ENCODE measurements around the gene CPB2. TPM values are rescaled to one million over a fixed set of nuclear protein-coding genes. Genes with fewer than 3 reads are reported as not detected.

Gene CPB2
- total RNA-seq, 4 donors from 2014 or later, result 0.25 to 0.42 (median 0.29) TPM; not detected in 1

DNA sequence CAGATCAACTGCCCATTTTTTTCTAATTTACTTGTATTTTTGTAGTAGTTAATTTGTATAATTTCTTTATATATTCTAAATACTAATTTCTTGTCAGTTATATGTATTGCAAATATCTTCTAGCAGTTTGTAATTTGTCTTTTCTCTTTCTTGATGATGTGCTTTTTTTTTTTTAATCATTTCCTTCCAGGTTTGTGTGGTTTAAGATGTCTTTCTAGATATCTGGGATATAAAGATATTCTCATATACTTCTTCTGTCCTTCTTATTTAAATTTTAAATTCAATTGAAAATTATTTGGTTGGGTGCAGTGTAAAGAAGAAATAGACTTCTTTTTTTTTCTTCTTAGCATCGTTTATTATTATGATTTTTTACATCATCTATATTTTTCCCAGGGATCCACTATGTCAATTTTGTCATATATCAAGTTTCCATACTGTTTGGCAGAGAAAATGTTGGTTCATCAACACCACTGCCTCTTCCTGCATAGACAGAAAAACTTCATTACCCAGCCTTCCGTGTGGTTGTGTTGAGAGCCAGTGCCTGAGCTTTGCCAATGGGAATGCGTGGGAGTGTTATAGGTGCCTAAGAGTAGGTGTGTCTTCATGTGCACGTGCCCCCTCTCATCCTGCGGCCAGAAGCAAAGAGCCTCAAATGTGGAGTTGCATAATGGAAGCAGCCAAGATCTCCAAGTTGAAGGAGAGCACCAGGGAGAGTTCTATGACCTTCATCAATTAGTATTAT, 15.8 kb downstream of the CPB2 start:
- H3K4me3 ChIP-seq (ENCODE audit: low read depth, poor library complexity, severe bottlenecking), result no peak overlapping the region
- intact Hi-C loops (cut with DNase I; ENCODE audit: low total_unique reads), result no loop called here
- TF ChIP-seq POLR2A (IDR thresholded peaks at IDR 0.05), result no peak
- TF ChIP-seq CTCF (IDR thresholded peaks at IDR 0.05), result no peak
- no peak for DNase-seq (ENCODE audit: low spot score in 2 of 2)
- 77 to 85% methylated on average over 5 of the region's 5 CpGs for WGBS, 2 donors

GRCh38 chr13:46087481-46087880, 17.4 kb downstream of the CPB2 start:
- DNase-seq (ENCODE audit: low spot score in 2 of 2), result no peak
- intact Hi-C loops (cut with DNase I; ENCODE audit: low total_unique reads), result no loop called here
- no peak overlapping the region for H3K4me3 ChIP-seq (ENCODE audit: low read depth, poor library complexity, severe bottlenecking)
- TF ChIP-seq CTCF (IDR thresholded peaks at IDR 0.05) (no peak), POLR2A (IDR thresholded peaks at IDR 0.05) (no peak)

GRCh38 chr13:46086985-46087384, 17.8 kb downstream of the CPB2 start:
- 93 to 94% methylated on average over 9 to 10 of the region's 12 CpGs for WGBS, 2 donors
- TF ChIP-seq CTCF (IDR thresholded peaks at IDR 0.05) (no peak), POLR2A (IDR thresholded peaks at IDR 0.05) (no peak)
- no peak for DNase-seq (ENCODE audit: low spot score in 2 of 2)
- no peak overlapping the region for H3K4me3 ChIP-seq (ENCODE audit: low read depth, poor library complexity, severe bottlenecking)
- intact Hi-C loops (cut with DNase I; ENCODE audit: low total_unique reads), result no loop called here

DNA sequence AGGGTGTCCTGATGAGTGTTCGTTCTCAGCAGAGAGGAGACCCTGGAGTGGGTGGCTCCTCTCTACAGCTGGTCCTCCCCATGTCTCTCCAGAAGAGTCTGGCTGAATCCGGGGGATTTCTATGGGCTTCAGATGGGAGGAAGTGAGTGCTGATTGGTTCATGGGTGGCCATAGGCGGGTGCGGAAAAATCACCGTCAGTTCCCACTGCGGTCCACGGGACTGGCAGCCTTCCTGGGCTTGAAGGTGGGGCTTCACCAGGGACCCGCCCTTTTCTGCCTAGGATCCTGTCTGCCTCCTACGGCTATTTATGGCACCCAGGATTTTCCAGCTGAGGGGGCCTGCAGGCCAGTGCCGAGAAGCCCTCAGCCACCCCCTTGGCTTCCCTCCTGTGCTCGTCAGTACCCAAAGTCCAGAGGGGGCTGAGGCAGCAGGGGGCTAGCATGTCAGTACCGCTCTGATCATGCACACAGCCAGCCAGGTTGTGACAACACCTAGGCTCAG, 18.4 kb downstream of the CPB2 start:
- DNase-seq (ENCODE audit: low spot score in 2 of 2), result no peak
- TF ChIP-seq CTCF (IDR thresholded peaks at IDR 0.05) (no peak), POLR2A (IDR thresholded peaks at IDR 0.05) (no peak)
- 80 to 89% methylated on average over 10 to 12 of the region's 12 CpGs for WGBS, 2 donors
- no peak overlapping the region for H3K4me3 ChIP-seq (ENCODE audit: low read depth, poor library complexity, severe bottlenecking)
- intact Hi-C loops (cut with DNase I; ENCODE audit: low total_unique reads), result no loop called here

DNA sequence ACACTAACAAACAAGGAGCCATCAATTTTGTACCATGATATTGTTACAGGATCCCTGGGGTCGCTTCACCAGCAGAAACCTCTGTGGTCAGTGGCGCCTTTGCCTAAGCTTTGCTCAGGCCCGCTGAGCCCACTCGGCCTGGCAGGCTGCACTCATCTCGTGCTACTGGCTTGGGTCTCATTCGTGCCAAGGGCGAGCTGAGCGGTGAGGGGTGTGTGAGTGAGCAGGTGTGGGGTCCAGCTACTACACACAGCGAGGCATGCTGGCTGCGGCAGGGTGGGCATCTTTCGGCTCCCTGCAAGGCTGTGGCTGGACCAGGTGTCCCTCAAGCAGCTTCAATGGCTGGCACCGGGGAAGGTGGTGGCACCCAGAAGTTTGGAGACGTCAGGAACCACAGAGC, 19.1 kb downstream of the CPB2 start:
- H3K4me3 ChIP-seq (ENCODE audit: low read depth, poor library complexity, severe bottlenecking), result no peak overlapping the region
- no peak for DNase-seq (ENCODE audit: low spot score in 2 of 2)
- no peak for TF ChIP-seq CTCF (IDR thresholded peaks at IDR 0.05)
- 93% methylated on average over 11 to 13 of the region's 13 CpGs for WGBS, 2 donors
- intact Hi-C loops (cut with DNase I; ENCODE audit: low total_unique reads), result no loop called here

DNA sequence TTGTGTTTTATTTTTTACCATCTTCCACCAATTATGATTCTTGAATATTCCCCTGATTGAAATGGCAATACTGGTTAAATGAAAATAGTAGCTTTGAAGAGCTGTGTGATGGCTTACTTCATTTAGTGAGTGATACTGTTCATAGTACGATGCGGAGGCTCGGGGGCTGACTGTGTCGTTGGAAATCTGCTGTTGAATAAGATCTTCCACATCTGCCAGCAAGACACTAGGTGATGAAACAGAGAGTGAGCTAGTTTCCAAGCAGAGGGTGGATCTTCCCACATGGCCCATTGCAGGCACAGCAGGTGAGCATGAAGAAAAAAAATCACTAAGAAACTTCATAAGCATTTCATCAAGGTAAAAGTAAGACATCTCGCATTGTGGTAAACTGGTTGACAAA, 22.5 kb downstream of the CPB2 start:
- DNase-seq (ENCODE audit: low spot score in 2 of 2), result no peak
- intact Hi-C loops (cut with DNase I; ENCODE audit: low total_unique reads), result no loop called here
- no peak overlapping the region for H3K4me3 ChIP-seq (ENCODE audit: low read depth, poor library complexity, severe bottlenecking)
- TF ChIP-seq CTCF (IDR thresholded peaks at IDR 0.05), result no peak
- no peak for TF ChIP-seq POLR2A (IDR thresholded peaks at IDR 0.05)
- WGBS, 2 donors, result 84 to 91% methylated on average over 5 of the region's 5 CpGs

Measured in lower leg skin (tissue), 4 donors.